PFSK-1 (cell line): ENCODE data around the gene KCNQ1.

Source experiments
- POLR2AphosphoS5 ChIP-seq: IDR thresholded peaks from 2 replicates; pipeline ENCODE4 v1.6.1; 2012; ENCODE audit warnings: low read depth, mild to moderate bottlenecking, control low read depth, low read length, moderate library complexity
- SIN3A ChIP-seq: IDR thresholded peaks from 2 replicates; pipeline ENCODE4 v1.6.1; 2012; ENCODE audit warnings: mild to moderate bottlenecking, low read length, moderate library complexity, borderline replicate concordance; ENCODE audit not compliant: insufficient read depth
- TAF1 ChIP-seq: IDR thresholded peaks from 2 replicates; pipeline ENCODE4 v1.6.1; 2012; ENCODE audit warnings: low read length, control low read depth, borderline replicate concordance; ENCODE audit not compliant: insufficient read depth
- TF ChIP-seq, protein P1 (sequence below), 2 experiments: IDR thresholded peaks; 2 replicates each; pipeline versions ENCODE4 v1.6.1 to v1.8.0; 2011 to 2012; ENCODE audit warnings: low read depth in 2 of 2, low read length in 2 of 2, control low read depth in 1 of 2, inconsistent platforms in 1 of 2, mild to moderate bottlenecking in 1 of 2, moderate library complexity in 1 of 2; ENCODE audit not compliant: insufficient read depth in 1 of 2

GRCh38 chr11:2796091-2796490, 351.3 kb downstream of the KCNQ1 start:
- TF ChIP-seq SIN3A = no peak
- TF ChIP-seq, protein P1, sequence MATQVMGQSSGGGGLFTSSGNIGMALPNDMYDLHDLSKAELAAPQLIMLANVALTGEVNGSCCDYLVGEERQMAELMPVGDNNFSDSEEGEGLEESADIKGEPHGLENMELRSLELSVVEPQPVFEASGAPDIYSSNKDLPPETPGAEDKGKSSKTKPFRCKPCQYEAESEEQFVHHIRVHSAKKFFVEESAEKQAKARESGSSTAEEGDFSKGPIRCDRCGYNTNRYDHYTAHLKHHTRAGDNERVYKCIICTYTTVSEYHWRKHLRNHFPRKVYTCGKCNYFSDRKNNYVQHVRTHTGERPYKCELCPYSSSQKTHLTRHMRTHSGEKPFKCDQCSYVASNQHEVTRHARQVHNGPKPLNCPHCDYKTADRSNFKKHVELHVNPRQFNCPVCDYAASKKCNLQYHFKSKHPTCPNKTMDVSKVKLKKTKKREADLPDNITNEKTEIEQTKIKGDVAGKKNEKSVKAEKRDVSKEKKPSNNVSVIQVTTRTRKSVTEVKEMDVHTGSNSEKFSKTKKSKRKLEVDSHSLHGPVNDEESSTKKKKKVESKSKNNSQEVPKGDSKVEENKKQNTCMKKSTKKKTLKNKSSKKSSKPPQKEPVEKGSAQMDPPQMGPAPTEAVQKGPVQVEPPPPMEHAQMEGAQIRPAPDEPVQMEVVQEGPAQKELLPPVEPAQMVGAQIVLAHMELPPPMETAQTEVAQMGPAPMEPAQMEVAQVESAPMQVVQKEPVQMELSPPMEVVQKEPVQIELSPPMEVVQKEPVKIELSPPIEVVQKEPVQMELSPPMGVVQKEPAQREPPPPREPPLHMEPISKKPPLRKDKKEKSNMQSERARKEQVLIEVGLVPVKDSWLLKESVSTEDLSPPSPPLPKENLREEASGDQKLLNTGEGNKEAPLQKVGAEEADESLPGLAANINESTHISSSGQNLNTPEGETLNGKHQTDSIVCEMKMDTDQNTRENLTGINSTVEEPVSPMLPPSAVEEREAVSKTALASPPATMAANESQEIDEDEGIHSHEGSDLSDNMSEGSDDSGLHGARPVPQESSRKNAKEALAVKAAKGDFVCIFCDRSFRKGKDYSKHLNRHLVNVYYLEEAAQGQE (IDR thresholded peaks at IDR 0.05; ENCODE audit: insufficient read depth in 1 of 2, low read depth in 2 of 2, low read length in 2 of 2) = no peak
- no peak for TF ChIP-seq POLR2AphosphoS5
- TF ChIP-seq TAF1 = no peak
